CD8-positive, alpha-beta memory T cell (primary cell): ENCODE measurements around the gene IL1RAPL1. TPM values are rescaled to one million over a fixed set of nuclear protein-coding genes. Genes with fewer than 3 reads are reported as not detected.

Experiments used
- CTCF ChIA-PET: fragments of 350-600 bp; sonication (Branson Sonifier 250); formaldehyde crosslinking; loops from one replicate; lab custom pipeline; 2021; ENCODE audit warnings: antibody characterized with exemption; lab: Charles Lee
- POLR2A ChIA-PET: fragments of 350-600 bp; sonication (Branson Sonifier 250); formaldehyde crosslinking; loops from one replicate; lab custom pipeline; 2021; ENCODE audit warnings: antibody characterized with exemption; lab: Charles Lee
- DNase-seq, 5 donors: peaks; one replicate each; pipeline versions ENCODE4 v3.0.0 to v3.0.0-alpha.2; 2020 to 2022; ENCODE audit warnings: mixed read lengths in 1 of 5
- H3K27ac ChIP-seq: one replicate; pipeline ENCODE4 v1.7.0; 2013; ENCODE audit warnings: low read depth, mild to moderate bottlenecking, low read length, moderate library complexity
- H3K27me3 ChIP-seq: 2 replicates; pipeline ENCODE4 v1.7.0; 2013; ENCODE audit warnings: low read length, mild to moderate bottlenecking; ENCODE audit not compliant: insufficient read depth, poor library complexity, severe bottlenecking
- H3K36me3 ChIP-seq: 2 replicates; pipeline ENCODE4 v1.7.0; 2013; ENCODE audit warnings: mild to moderate bottlenecking, low read length, moderate library complexity; ENCODE audit not compliant: insufficient read depth
- H3K4me1 ChIP-seq: 2 replicates; pipeline ENCODE4 v1.7.0; 2013; ENCODE audit warnings: mild to moderate bottlenecking, low read length, moderate library complexity; ENCODE audit not compliant: insufficient read depth
- H3K4me3 ChIP-seq: 2 replicates; pipeline ENCODE4 v1.7.0; 2013; ENCODE audit warnings: mild to moderate bottlenecking, low read length
- H3K9me3 ChIP-seq: 2 replicates; pipeline ENCODE4 v1.7.0; 2013; ENCODE audit warnings: mild to moderate bottlenecking, low read length
- H3K27ac Mint-ChIP-seq, 8 donors: one replicate each; pipeline ENCODE4 v1.8.0; 2020 to 2021; ENCODE audit warnings: mixed read lengths in 8 of 8, mild to moderate bottlenecking in 6 of 8, inconsistent platforms in 3 of 8, moderate library complexity in 3 of 8
- H3K27me3 Mint-ChIP-seq, 2 donors: one replicate each; pipeline ENCODE4 v1.8.0; 2020 to 2021; ENCODE audit warnings: mixed read lengths in 2 of 2, mild to moderate bottlenecking in 1 of 2, moderate library complexity in 1 of 2
- H3K36me3 Mint-ChIP-seq, 3 donors: one replicate each; pipeline ENCODE4 v1.8.0; 2020 to 2021; ENCODE audit warnings: mixed read lengths in 3 of 3, inconsistent platforms in 1 of 3, mild to moderate bottlenecking in 1 of 3
- H3K4me1 Mint-ChIP-seq, 3 donors: one replicate each; pipeline ENCODE4 v1.8.0; 2020 to 2021; ENCODE audit warnings: mixed read lengths in 3 of 3, inconsistent platforms in 1 of 3, mild to moderate bottlenecking in 1 of 3
- H3K4me3 Mint-ChIP-seq, 7 donors: one replicate each; pipeline ENCODE4 v1.8.0; 2020 to 2021; ENCODE audit warnings: mixed read lengths in 7 of 7, mild to moderate bottlenecking in 6 of 7, moderate library complexity in 4 of 7, inconsistent platforms in 2 of 7
- H3K9me3 Mint-ChIP-seq, 5 donors: one replicate each; pipeline ENCODE4 v1.8.0; 2020 to 2022; ENCODE audit warnings: mixed read lengths in 5 of 5, mild to moderate bottlenecking in 3 of 5, moderate library complexity in 2 of 5, inconsistent platforms in 1 of 5
- polyA plus RNA-seq: library from polyadenylated mRNA; unstranded; fragments of 300-500 nt; fragmentation: Illumina TruSeq; gene quantifications from one replicate; pipeline ENCODE4 v1.2.3, GENCODE V29; 2021
- total RNA-seq, 2 experiments: library from RNA; stranded (reverse); gene quantifications; one replicate each; pipeline ENCODE4 v1.2.3, GENCODE V29; 2021

The IL1RAPL1 gene
- total and polyA plus RNA-seq, 3 experiments from 2014 or later, result not detected

- Histone ChIP-seq H3K27ac (no peak overlapping the region), H3K4me3 (no peak overlapping the region), H3K27me3 (no peaks in the 10 kb centered on the region), H3K36me3 (no peaks in the 10 kb centered on the region), H3K4me1 (no peaks in the 10 kb centered on the region), H3K9me3 (no peaks in the 10 kb centered on the region)
- ChIA-PET CTCF (no interaction called here), POLR2A (no interaction called here)
- no peak for DNase-seq
- peaks cover 0 to 14% (median 4%) of the 10 kb centered on the region in 5 donors for H3K9me3 Mint-ChIP-seq
- H3K27ac Mint-ChIP-seq, result no peak overlapping the region
- no peaks in the 10 kb centered on the region for H3K27me3 Mint-ChIP-seq
- H3K36me3 Mint-ChIP-seq, result no peaks in the 10 kb centered on the region
- H3K4me3 Mint-ChIP-seq, result no peak overlapping the region
- no peaks in the 10 kb centered on the region for H3K4me1 Mint-ChIP-seq
Measured at GRCh38 chrX:29148511-29148910, 561.3 kb downstream of the IL1RAPL1 start.

DNA sequence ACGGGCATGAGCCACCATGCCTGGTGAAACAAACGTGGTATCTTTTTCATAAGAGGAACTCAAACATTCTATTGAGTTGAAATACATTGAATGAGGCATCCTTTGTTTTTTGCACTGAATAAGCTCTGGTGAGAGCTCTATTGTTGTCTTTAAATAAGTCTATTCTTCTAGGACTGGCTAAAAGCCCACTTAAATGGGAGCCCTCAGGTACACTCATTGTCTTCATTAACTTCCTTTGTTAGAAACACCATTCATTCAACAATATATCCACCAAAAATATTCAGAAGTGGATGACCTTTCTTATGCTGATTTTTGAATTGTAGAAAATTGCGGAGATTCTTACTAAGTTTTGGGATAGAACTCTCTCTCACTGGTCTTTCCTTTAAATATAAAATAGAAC is 568.0 kb downstream of the IL1RAPL1 start:
- H3K4me1 Mint-ChIP-seq, result no peaks in the 10 kb centered on the region
- peaks cover 0 to 1% of the 10 kb centered on the region in 2 donors for H3K27me3 Mint-ChIP-seq
- H3K27me3 ChIP-seq, result no peaks in the 10 kb centered on the region
- ChIA-PET CTCF (no interaction called here), POLR2A (no interaction called here)
- H3K36me3 ChIP-seq, result no peaks in the 10 kb centered on the region
- no peaks in the 10 kb centered on the region for H3K36me3 Mint-ChIP-seq
- peaks cover 0 to 3% (median 3%) of the 10 kb centered on the region in 5 donors for H3K9me3 Mint-ChIP-seq
- no peak overlapping the region for H3K27ac Mint-ChIP-seq
- no peaks in the 10 kb centered on the region for H3K9me3 ChIP-seq
- no peaks in the 10 kb centered on the region for H3K4me1 ChIP-seq
- H3K4me3 Mint-ChIP-seq, result no peak overlapping the region
- H3K27ac ChIP-seq, result no peak overlapping the region
- DNase-seq, result no peak
- no peak overlapping the region for H3K4me3 ChIP-seq

DNA sequence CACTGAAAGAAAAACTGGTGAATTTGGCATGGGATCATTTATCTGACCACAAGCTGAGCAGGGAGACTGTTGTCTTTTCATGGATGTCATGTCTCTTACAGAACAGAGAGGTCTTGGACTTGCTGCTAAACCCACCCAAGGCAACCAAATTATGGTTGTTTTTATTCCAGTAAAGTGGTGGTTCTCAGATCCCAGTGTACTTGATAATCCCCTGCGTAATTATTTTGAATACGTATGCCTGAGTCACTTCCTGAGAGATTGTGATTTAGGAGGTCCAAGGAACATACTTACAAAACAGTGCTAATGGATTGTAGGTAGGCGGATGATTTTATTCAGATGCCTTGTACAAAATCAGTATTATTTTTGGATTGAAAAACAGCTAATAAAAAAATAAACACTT is 585.6 kb downstream of the IL1RAPL1 start:
- CTCF ChIA-PET, result no interaction called here
- Mint-ChIP-seq H3K4me3 (no peak overlapping the region), H3K4me1 (no peaks in the 10 kb centered on the region), H3K9me3 (peaks cover 0 to 7% (median 0%) of the 10 kb centered on the region in 5 donors), H3K36me3 (peaks cover 0 to 1% (median 0%) of the 10 kb centered on the region in 3 donors), H3K27ac (no peak overlapping the region), H3K27me3 (peaks cover 0 to 3% of the 10 kb centered on the region in 2 donors)
- no peaks in the 10 kb centered on the region for H3K9me3 ChIP-seq
- no peak overlapping the region for H3K27ac ChIP-seq
- H3K4me1 ChIP-seq, result no peaks in the 10 kb centered on the region
- no peaks in the 10 kb centered on the region for H3K36me3 ChIP-seq
- no peak for DNase-seq
- no peaks in the 10 kb centered on the region for H3K27me3 ChIP-seq
- H3K4me3 ChIP-seq, result no peak overlapping the region
- POLR2A ChIA-PET, result no interaction called here

DNA sequence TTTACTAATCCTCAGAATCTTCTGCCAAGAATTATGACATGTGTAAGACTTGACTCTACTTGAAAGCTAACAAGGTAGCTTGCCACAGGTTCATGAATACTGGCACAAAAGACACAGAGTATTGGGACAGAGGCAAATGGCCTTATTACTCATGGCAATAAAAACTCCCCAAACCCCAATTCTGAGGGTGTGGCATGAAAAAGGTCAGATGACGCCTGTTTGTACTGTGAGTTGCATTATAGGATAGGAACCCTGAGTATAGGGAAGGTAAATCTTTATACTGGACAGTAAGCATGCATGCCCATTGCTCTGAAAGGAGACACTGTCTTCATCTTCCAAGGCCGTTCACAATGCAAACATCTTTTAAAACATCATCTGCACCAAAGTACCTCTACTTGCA is 600.0 kb downstream of the IL1RAPL1 start:
- Mint-ChIP-seq H3K9me3 (peaks cover 0 to 4% (median 0%) of the 10 kb centered on the region in 5 donors), H3K4me1 (no peaks in the 10 kb centered on the region), H3K36me3 (no peaks in the 10 kb centered on the region), H3K27me3 (peaks cover 0 to 2% of the 10 kb centered on the region in 2 donors), H3K27ac (no peak overlapping the region), H3K4me3 (no peak overlapping the region)
- Histone ChIP-seq H3K27me3 (no peaks in the 10 kb centered on the region), H3K27ac (no peak overlapping the region), H3K9me3 (no peaks in the 10 kb centered on the region), H3K4me3 (no peak overlapping the region), H3K36me3 (no peaks in the 10 kb centered on the region), H3K4me1 (no peaks in the 10 kb centered on the region)
- ChIA-PET CTCF (no interaction called here), POLR2A (no interaction called here)
- no peak for DNase-seq

GRCh38 chrX:29196501-29196900 is 609.3 kb downstream of the IL1RAPL1 start:
- no peaks in the 10 kb centered on the region for H3K36me3 ChIP-seq
- H3K9me3 ChIP-seq, result no peaks in the 10 kb centered on the region
- Mint-ChIP-seq H3K9me3 (peaks cover 0 to 4% (median 0%) of the 10 kb centered on the region in 5 donors), H3K4me3 (no peak overlapping the region), H3K4me1 (no peaks in the 10 kb centered on the region), H3K27ac (no peak overlapping the region), H3K27me3 (peaks cover 0 to 2% of the 10 kb centered on the region in 2 donors), H3K36me3 (no peaks in the 10 kb centered on the region)
- CTCF ChIA-PET, result no interaction called here
- no peaks in the 10 kb centered on the region for H3K4me1 ChIP-seq
- no peak overlapping the region for H3K27ac ChIP-seq
- H3K27me3 ChIP-seq, result no peaks in the 10 kb centered on the region
- no peak for DNase-seq
- H3K4me3 ChIP-seq, result no peak overlapping the region
- POLR2A ChIA-PET, result no interaction called here

DNA sequence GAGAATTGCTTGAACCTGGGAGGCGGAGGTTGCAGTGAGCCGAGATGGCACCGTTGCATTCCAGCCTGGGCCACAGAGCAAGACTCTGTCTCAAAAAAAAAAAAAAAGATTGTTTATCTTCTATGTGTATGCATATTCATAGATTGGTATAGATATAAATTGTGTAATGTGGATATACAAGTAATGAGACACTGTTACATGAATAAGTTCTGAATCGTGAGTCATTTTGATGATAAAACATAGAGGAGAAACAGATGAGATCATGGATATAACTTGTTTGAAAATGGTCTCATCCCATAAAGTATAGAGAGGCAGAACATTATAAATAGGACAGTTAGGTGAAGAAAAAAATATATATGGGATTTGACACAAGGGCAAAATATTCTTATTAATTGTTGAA is 628.0 kb downstream of the IL1RAPL1 start:
- no peak for DNase-seq
- Histone ChIP-seq H3K9me3 (no peaks in the 10 kb centered on the region), H3K4me3 (no peak overlapping the region), H3K27ac (no peak overlapping the region), H3K27me3 (no peaks in the 10 kb centered on the region), H3K36me3 (no peaks in the 10 kb centered on the region), H3K4me1 (no peaks in the 10 kb centered on the region)
- no peaks in the 10 kb centered on the region for H3K36me3 Mint-ChIP-seq
- H3K27me3 Mint-ChIP-seq, result no peaks in the 10 kb centered on the region
- H3K4me3 Mint-ChIP-seq, result no peak overlapping the region
- H3K4me1 Mint-ChIP-seq, result no peaks in the 10 kb centered on the region
- ChIA-PET POLR2A (no interaction called here), CTCF (no interaction called here)
- peaks cover 3 to 7% (median 6%) of the 10 kb centered on the region in 5 donors for H3K9me3 Mint-ChIP-seq
- no peak overlapping the region for H3K27ac Mint-ChIP-seq

DNA sequence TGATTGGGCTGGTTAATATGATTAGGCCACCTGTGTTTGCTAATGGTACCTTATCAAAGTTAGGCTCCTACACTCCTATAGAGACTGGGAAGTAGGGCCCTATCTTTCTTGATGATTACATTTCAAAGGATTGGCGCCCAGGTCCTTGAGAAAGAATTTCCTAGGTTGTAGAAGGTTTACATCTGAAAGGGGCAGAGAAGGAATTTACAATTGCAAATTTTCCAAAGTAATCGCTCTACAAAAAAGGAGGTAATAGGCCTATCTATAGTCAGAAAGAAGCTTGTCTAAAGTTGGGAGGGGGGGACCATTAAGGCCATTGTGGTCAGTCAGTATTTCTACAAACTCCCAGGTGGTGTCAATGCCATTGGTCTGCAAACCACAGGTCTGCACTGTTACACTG is 638.4 kb downstream of the IL1RAPL1 start:
- H3K36me3 Mint-ChIP-seq, result no peaks in the 10 kb centered on the region
- no peaks in the 10 kb centered on the region for H3K27me3 Mint-ChIP-seq
- H3K9me3 ChIP-seq, result no peaks in the 10 kb centered on the region
- no peaks in the 10 kb centered on the region for H3K36me3 ChIP-seq
- ChIA-PET POLR2A (no interaction called here), CTCF (no interaction called here)
- no peak overlapping the region for H3K4me3 Mint-ChIP-seq
- no peak overlapping the region for H3K27ac ChIP-seq
- no peak overlapping the region for H3K4me3 ChIP-seq
- no peak for DNase-seq
- no peaks in the 10 kb centered on the region for H3K4me1 Mint-ChIP-seq
- H3K27me3 ChIP-seq, result no peaks in the 10 kb centered on the region
- H3K4me1 ChIP-seq, result no peaks in the 10 kb centered on the region
- H3K27ac Mint-ChIP-seq, result no peak overlapping the region
- H3K9me3 Mint-ChIP-seq, result peaks cover 0 to 4% (median 4%) of the 10 kb centered on the region in 5 donors

GRCh38 chrX:29229802-29230201 is 642.6 kb downstream of the IL1RAPL1 start:
- Mint-ChIP-seq H3K9me3 (peaks cover 0 to 6% (median 0%) of the 10 kb centered on the region in 5 donors), H3K27me3 (no peaks in the 10 kb centered on the region), H3K4me1 (no peaks in the 10 kb centered on the region), H3K36me3 (no peaks in the 10 kb centered on the region), H3K27ac (no peak overlapping the region), H3K4me3 (no peak overlapping the region)
- Histone ChIP-seq H3K27me3 (no peaks in the 10 kb centered on the region), H3K4me3 (no peak overlapping the region), H3K4me1 (no peaks in the 10 kb centered on the region), H3K9me3 (no peaks in the 10 kb centered on the region), H3K27ac (no peak overlapping the region), H3K36me3 (no peaks in the 10 kb centered on the region)
- ChIA-PET POLR2A (no interaction called here), CTCF (no interaction called here)
- DNase-seq, result no peak

DNA sequence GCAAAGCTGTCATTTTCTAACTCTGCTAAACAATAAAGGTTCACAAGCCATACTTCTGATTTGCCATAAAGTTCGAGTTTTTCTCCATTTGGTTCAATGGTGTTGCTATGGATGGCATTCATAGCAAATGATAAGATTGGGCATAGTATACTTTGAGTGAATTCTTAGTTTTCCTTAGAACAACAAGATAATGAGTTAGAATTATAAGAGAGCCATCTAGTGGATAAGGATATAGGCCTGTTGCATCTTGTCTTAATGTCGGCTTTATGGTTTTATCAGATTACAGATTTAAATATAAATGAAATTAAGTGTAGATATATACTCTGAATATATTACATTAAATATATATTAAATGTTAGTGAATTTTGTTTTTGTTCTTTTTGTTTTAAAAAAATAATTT is 644.6 kb downstream of the IL1RAPL1 start:
- no peaks in the 10 kb centered on the region for H3K9me3 ChIP-seq
- no peak for DNase-seq
- no peak overlapping the region for H3K4me3 Mint-ChIP-seq
- H3K27me3 Mint-ChIP-seq, result no peaks in the 10 kb centered on the region
- H3K4me3 ChIP-seq, result no peak overlapping the region
- no peaks in the 10 kb centered on the region for H3K36me3 Mint-ChIP-seq
- peaks cover 0 to 3% (median 0%) of the 10 kb centered on the region in 5 donors for H3K9me3 Mint-ChIP-seq
- no peaks in the 10 kb centered on the region for H3K4me1 Mint-ChIP-seq
- H3K4me1 ChIP-seq, result no peaks in the 10 kb centered on the region
- ChIA-PET CTCF (no interaction called here), POLR2A (no interaction called here)
- no peaks in the 10 kb centered on the region for H3K27me3 ChIP-seq
- H3K27ac ChIP-seq, result no peak overlapping the region
- no peaks in the 10 kb centered on the region for H3K36me3 ChIP-seq
- H3K27ac Mint-ChIP-seq, result no peak overlapping the region
